ENCODE measurements around the gene TMEM225B.

Gene TMEM225B

GRCh38 chr7:99557196-99557607, 40.9 kb upstream of the TMEM225B start:
- TF ChIP-seq ZFP30 (CRISPR knock-in tag; IDR thresholded peaks at IDR 0.05): no peak
- no peak for TF ChIP-seq RARB (CRISPR knock-in tag; IDR thresholded peaks at IDR 0.05)
- no peak for TF ChIP-seq TCF4 (CRISPR knock-in tag; IDR thresholded peaks at IDR 0.05; ENCODE audit: borderline replicate concordance)
- no peak for TF ChIP-seq POU6F1 (CRISPR knock-in tag; IDR thresholded peaks at IDR 0.05; ENCODE audit: borderline replicate concordance, low read depth)
- no peak for ATAC-seq

GRCh38 chr7:99557940-99558305, 40.1 kb upstream of the TMEM225B start:
- no peak for TF ChIP-seq ZNF70 (CRISPR knock-in tag; IDR thresholded peaks at IDR 0.05)
- TF ChIP-seq ZNF8 (CRISPR knock-in tag; IDR thresholded peaks at IDR 0.05): no peak
- peak; percentile 47; the same call in 1 of the 2 replicates for TF ChIP-seq CSRNP3 (CRISPR knock-in tag; IDR thresholded peaks at IDR 0.05)
- TF ChIP-seq POU6F1 (CRISPR knock-in tag; IDR thresholded peaks at IDR 0.05; ENCODE audit: borderline replicate concordance, low read depth): no peak
- TF ChIP-seq ARNTL (CRISPR knock-in tag; IDR thresholded peaks at IDR 0.05; ENCODE audit: borderline replicate concordance, low read depth): no peak
- peak; percentile 59 for ATAC-seq

- ATAC-seq: peak; percentile 86
- TF ChIP-seq GLIS3 (CRISPR knock-in tag; IDR thresholded peaks at IDR 0.05) (0 out of 2 replicates have a peak, but pooled peaks have one; percentile 79), ZC3H10 (CRISPR knock-in tag; IDR thresholded peaks at IDR 0.05) (no peak), SNAI2 (CRISPR knock-in tag; IDR thresholded peaks at IDR 0.05) (no peak), ZNF70 (CRISPR knock-in tag; IDR thresholded peaks at IDR 0.05) (no peak), CSRNP3 (CRISPR knock-in tag; IDR thresholded peaks at IDR 0.05) (no peak), BACH2 (CRISPR knock-in tag; IDR thresholded peaks at IDR 0.05; ENCODE audit: borderline replicate concordance) (0 out of 2 replicates have a peak, but pooled peaks have one; percentile 74), POU6F1 (CRISPR knock-in tag; IDR thresholded peaks at IDR 0.05; ENCODE audit: borderline replicate concordance, low read depth) (0 out of 2 replicates have a peak, but pooled peaks have one; percentile 46), CREB5 (CRISPR knock-in tag; IDR thresholded peaks at IDR 0.05; ENCODE audit: low read depth) (peak; percentile 18; the same call in 1 of the 2 replicates), ZFP3 (CRISPR knock-in tag; IDR thresholded peaks at IDR 0.05) (peak; percentile 73), TSHZ2 (CRISPR knock-in tag; IDR thresholded peaks at IDR 0.05) (0 out of 2 replicates have a peak, but pooled peaks have one; percentile 9), ARNTL (CRISPR knock-in tag; IDR thresholded peaks at IDR 0.05; ENCODE audit: borderline replicate concordance, low read depth) (no peak), CSDC2 (CRISPR knock-in tag; IDR thresholded peaks at IDR 0.05) (peak; percentile 24; the same call in 1 of the 2 replicates), ZFP30 (CRISPR knock-in tag; IDR thresholded peaks at IDR 0.05) (no peak)
Measured at GRCh38 chr7:99558306-99559174, 39.5 kb upstream of the TMEM225B start, which contains the start of gene ZNF655. Gene ZNF655 (plus strand): TSS chr7:99558642. CDS start chr7:99560560, 1,918 bp downstream.
